H4 (cell line): ENCODE data around the gene CDK18. TPM values are rescaled to one million over a fixed set of nuclear protein-coding genes. Genes with fewer than 3 reads are reported as not detected.

Experiments
- total RNA-seq: library from RNA; depleted of rRNA; stranded (reverse); fragments of >200 nt; shearing (Covaris generic); gene quantifications from 2 replicates; pipeline ENCODE4 v1.2.3, GENCODE V29; 2014; rRNA removed

Gene CDK18
- total RNA-seq, 1 experiment from 2014 or later: 4.4 TPM

Other genes starting within 250 kb of the CDK18 start
- 0.92 and 1.0 TPM in 2 replicates for gene NUAK2, start 182.9 kb upstream of the CDK18 start, total RNA-seq
- gene KLHDC8A, start 147.7 kb upstream of the CDK18 start, total RNA-seq: not detected in 2 replicates
- 1.5 TPM in 2 replicates for gene LEMD1, start 82.6 kb upstream of the CDK18 start, total RNA-seq
- gene BLACAT1, start 48.6 kb upstream of the CDK18 start, total RNA-seq: 0.66 and 0.89 TPM in 2 replicates
- gene ELK4, start 127.3 kb downstream of the CDK18 start, total RNA-seq: 8.6 and 12.8 TPM in 2 replicates
- 4.3 and 7.1 TPM in 2 replicates for gene SLC45A3, start 175.8 kb downstream of the CDK18 start, total RNA-seq
- 179 and 195 TPM in 2 replicates for gene NUCKS1, start 245.5 kb downstream of the CDK18 start, total RNA-seq